DMS79 treated with DMSO at 0.1 percent for 48 hours (cell line): Measurements from ENCODE around the gene TCP11.

ENCODE experiments used
- DNase-seq: peaks from one replicate; lab custom pipeline; 2025; lab: John Stamatoyannopoulos, UW

The TCP11 gene

DNA sequence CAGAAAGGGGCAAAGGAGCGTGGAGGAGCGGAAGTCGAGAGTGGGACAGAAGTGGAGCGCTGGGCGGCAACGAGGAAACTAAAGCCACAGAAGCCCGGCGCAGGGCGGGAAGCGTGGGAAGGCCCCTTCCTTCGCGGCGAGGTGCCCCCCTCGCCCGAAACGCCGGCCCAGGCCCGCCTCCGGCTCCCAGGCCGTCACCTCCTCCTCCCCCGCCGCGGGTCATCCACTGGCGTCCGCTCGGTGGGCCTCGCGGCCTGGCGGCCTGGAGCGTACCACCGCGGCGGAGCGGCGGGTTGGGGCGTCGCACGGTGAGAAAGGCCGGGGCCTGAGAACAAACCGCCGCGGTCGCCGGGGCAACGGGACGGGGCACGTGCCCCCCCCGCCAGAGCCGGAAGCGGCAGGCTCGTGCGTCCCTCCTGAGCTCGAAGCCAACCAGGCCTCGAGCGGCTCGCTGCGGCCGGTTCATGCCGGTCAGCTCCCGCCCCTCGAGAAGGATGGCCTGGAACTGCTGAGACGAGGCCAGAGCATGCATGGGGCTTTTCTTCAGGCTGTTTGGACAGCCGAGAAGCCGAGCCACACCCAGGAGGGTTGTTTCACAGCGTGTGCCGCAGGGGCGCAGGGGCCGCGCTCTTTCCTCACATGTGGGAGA lies at the start of gene TCP11:
TSS of gene TCP11 (minus strand) at position 333 of the 649 bp plus-strand sequence. CDS start 469 bp downstream, outside the sequence.
- no peak for DNase-seq

DNA sequence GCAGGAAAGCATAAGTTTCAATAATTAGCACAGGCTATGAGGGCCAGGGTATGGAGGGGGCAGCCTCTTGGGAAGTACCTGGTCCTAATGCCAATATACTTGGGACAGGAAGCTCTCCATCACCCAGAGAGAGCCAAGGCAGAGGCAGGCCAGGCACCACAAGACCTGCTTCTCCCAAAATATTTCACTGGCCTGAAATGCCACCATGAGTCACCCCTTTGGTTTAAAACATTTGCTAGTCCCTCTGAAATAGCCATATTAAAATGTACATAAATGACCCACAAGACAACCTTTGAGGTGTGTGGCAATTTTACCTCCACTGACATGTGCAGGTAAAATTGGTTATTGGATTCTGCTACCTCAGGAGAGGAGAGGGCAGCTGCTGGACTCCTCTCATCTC lies 49.2 kb upstream of the TCP11 start:
- DNase-seq, result no peak

GRCh38 chr6:35188886-35189285 lies 47.7 kb upstream of the TCP11 start:
- DNase-seq, result no peak

DNA sequence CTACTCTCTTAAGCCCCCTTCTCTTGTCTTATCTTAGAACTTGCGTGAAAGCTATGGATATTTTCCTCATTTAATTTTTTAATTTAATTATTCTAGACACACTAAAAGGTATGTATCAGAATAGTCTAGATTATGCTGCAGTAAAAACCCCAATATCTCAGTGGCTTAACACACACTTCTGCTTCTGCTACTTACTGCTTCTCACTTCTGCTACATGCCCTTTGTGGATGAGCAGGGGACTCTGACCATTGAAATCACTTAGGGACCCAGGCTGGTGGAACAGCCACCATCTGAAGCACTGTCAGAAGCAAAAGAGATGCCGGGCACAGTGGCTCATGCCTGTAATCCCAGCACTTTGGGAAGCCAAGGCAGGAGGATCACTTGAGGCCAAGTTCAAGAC lies 45.4 kb upstream of the TCP11 start:
- no peak for DNase-seq

GRCh38 chr6:35185971-35186370 lies 44.8 kb upstream of the TCP11 start:
- no peak for DNase-seq

DNA sequence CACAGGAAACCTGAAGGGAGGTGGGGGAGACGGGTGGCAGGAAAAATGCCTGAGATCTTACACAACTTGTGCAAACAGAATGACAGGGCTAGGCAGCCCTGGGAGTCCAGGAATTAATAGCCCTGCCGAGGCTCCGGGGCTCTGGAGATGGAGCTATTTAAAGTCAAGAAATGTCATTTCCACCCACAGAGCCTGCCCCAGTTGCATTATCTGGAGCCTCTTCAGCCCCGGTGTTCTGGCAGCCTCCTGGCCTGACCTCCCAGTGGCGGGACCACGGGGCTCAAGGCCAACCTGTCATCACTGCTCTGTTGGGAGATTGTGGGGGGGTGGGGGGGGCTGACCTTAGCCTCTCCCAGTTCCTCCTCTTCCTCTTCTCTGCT lies 44.2 kb upstream of the TCP11 start:
- no peak for DNase-seq

DNA sequence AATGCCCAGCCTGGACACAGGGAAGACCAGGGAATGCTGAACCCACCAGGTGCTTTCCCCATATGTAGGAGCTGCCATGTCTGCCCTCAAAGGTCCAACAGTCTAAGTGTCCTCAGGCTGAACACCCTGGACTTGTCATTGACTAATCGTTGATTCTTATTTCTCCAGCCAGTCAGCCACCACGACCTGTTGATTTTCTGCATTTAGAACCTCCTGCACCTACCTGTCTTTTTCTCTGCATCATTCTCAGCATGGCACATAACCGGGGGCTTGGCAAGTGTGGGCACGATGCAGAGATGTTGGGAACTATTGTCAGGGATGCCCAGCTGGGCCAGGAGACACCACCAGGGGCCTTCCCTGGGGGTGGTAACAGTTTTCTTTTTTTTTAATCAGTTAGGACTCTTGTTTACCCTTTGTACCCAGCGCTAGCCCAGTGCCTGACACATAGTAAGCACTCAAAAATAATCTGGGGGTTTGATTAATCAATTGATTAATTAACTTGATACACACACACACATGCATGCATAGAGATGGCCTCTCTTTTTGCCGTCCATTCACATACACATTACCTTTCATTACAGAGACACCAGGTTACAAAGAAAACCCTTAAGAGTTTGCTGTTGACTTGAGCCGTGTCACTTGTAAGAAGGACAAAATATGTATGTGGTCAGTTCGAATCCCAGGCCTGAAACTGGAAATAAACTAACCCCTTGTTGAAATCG lies 43.6 kb upstream of the TCP11 start:
- DNase-seq, result no peak

DNA sequence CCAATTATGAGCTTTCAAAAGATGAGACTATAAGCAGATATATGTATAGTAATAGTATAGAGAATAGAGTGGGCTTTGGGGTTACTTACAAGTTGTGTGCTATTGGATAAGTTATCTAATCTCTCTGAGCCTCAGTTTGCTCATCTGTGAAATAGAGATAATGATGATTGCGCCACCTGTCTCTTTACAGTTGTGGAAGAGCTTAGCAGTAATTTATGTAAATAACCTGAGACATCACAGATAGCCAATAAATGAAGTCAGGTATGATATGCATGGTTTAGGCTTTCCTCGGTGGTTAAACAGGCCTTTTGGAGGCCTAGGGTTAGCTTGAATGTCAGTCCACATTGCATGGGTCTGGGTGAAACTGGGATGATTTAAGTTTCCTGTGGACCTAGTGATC lies 42.8 kb upstream of the TCP11 start:
- DNase-seq, result no peak

DNA sequence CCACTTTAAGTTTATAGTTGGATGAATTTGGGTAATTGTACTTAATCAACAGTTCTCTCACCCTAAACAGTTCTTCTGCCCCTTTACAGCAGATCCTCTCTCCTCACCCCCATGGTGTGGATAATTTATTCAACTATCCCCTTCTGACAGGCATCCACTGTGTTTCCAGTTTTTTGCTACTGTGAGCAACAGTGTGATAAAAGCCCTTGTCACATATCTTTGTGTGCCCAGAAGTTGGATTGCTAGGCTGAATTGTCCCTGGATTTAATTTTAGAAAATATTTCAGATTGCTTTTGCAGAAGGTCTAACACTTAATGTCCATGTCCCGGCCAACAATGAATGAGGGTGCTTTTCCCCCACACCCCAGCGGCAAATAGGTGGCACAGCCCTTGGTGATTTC lies 42.1 kb upstream of the TCP11 start:
- no peak for DNase-seq

- peak; percentile 39 for DNase-seq
Observed at GRCh38 chr6:35181933-35182612, 40.9 kb upstream of the TCP11 start.

- DNase-seq, result peak; percentile 83
Observed at GRCh38 chr6:35181308-35181932, 40.3 kb upstream of the TCP11 start.

- DNase-seq, result no peak
Observed at GRCh38 chr6:35179901-35180535, 38.9 kb upstream of the TCP11 start.

DNA sequence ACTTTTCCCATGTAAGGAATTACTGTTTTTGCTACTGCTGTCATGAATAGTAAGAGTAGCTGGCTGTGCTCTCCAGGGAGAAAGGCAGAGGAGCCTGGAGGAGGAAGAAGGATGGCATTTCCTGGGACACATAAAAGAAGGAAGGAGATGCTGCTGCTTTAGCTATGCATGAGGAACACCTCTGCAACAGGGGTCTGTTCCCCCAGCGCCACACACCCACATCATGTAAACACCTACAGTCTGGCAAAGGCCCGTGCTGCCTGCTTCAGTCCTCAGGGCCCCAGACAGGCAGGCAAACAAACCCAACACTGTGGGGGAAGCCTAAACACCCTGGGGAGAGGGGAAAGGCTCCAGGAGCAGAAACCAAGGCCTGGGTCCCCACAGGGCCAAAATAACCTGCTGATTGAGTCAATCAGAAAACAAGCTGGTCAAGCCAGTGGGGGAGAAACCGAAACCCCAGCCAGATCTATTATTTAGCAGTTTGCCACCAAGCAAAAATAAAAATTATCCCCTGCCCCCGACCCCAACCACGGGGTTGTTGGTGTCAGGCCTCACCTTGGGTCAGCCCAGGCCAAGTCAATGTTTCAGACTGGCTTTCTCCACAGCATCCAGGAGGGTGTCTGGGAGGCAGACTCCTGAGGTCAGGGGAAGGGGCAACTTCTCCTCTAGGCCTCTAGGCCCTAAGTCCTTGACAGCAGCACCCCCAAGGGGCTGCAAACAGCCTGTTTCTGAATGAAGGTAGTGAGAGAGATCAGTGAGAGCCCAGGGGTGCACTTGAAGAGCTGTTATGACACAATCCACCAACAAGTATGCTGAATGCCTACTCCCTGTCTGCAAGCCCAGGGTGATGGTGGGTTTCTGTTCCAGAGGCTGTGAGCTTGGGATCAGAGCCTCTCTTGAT lies 38.0 kb upstream of the TCP11 start:
- DNase-seq, result no peak

- no peak for DNase-seq
Observed at GRCh38 chr6:35178012-35178411, 36.9 kb upstream of the TCP11 start.

- DNase-seq, result no peak
Observed at GRCh38 chr6:35177596-35177995, 36.5 kb upstream of the TCP11 start.

- no peak for DNase-seq
Observed at GRCh38 chr6:35177157-35177556, 36.0 kb upstream of the TCP11 start.

- DNase-seq, result no peak
Observed at GRCh38 chr6:35176301-35177024, 35.3 kb upstream of the TCP11 start.

- DNase-seq, result no peak
Observed at GRCh38 chr6:35174501-35174900, 33.4 kb upstream of the TCP11 start.

- no peak for DNase-seq
Observed at GRCh38 chr6:35174088-35174434, 32.9 kb upstream of the TCP11 start.

DNA sequence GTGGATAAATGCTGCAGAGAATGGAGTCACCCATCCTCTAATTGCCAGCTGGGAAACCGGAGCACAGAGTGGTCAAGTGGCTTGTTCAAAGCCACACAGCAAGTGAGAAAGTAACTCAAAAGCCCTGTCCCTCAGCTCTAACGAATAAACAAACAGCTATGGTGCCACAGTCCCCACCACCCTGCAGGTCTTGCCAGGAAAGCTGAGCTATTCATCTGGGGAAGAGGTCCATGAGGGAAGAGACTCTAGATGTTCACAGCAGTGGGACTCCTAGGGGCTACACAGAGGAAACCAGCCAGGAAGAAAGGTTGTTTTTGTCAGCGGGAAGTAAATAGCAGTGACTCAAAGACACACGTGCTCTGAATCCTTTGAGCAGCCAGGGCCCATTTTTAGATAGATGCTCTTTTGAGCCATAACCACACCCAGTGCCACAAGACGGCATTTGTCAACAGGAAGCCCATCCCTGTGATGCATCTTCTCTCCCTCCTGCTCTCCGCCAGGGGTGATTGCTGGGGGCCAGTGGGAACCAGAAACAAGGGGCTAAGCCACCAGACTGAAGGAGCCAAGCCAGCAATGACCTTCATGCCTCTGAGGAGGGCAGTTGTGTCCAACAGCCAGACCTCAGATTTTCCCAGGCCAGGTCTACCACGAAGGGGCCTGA lies 32.4 kb upstream of the TCP11 start:
- no peak for DNase-seq
